GM12865 (cell line): ENCODE data around the gene PHYHIPL.

ENCODE experiments used
- DNase-seq: peaks from one replicate; pipeline ENCODE4 v3.0.0; 2010; ENCODE audit warnings: low read depth
- H3K4me3 ChIP-seq: 2 replicates; pipeline ENCODE4 v1.5.1; 2011; ENCODE audit warnings: mild to moderate bottlenecking, low read depth, low read length, control low read depth
- CTCF ChIP-seq: IDR thresholded peaks from 2 replicates; pipeline ENCODE4 v1.5.1; 2011; ENCODE audit warnings: low read length, control low read depth, low read depth, inconsistent platforms; ENCODE audit not compliant: insufficient read depth; ENCODE audit errors: missing control alignments

The PHYHIPL gene

DNA sequence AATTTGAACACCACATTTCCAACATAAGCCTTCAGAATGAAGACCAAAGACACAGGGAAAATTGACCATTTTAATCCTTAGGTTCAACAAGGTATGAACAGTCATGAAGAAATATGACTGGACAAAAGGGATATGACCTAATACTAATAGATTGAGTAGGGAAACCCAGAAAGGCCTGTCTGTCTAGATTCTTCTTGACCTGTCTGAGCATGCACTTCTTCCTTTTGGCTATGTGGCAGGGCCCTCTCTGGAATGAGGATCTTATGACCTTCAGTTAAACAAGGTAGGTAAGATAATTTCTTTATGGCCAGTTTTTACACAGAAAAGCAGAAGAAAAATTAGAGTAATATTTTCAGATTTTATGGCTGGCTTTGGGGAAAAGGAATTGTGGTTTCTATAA lies 3.0 kb upstream of the PHYHIPL start:
- TF ChIP-seq CTCF: no peak
- H3K4me3 ChIP-seq: no peak overlapping the region
- DNase-seq: no peak

DNA sequence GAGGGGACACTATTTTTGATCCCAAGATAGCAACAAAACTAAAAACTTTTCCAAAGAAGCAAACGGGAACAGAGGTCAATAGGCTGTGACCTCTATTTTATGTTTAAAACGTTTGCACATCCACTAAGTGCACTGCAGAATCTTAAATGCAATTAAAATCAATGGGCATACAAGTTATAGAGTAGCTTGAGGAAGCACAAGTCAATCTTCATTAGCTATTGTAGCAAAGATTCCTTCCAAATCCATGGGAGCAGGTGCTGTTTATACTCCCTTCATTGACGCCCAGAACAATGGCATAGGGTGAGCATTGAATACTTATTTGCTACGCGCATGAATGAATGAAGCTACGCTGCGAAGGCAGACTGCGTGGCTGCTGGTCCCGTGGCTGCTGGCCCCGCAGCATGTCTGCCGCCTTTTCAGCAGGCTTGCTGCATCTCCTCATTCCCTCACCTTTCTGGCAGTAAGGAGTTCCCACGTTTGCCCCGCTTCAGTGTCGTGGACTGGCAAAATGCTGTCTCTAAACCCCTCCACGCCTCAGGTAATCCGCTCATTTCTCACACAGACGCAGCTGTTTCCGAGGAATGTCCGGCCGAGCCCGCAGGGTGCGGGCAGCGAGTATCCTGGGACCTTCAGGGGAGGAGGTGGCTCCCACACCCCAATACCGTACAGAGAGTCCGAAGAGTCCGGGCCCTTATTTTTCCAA lies 754 bp upstream of the PHYHIPL start:
- TF ChIP-seq CTCF: no peak
- peak; percentile 17 for DNase-seq
- peak overlapping the region; percentile 65 for H3K4me3 ChIP-seq

DNA sequence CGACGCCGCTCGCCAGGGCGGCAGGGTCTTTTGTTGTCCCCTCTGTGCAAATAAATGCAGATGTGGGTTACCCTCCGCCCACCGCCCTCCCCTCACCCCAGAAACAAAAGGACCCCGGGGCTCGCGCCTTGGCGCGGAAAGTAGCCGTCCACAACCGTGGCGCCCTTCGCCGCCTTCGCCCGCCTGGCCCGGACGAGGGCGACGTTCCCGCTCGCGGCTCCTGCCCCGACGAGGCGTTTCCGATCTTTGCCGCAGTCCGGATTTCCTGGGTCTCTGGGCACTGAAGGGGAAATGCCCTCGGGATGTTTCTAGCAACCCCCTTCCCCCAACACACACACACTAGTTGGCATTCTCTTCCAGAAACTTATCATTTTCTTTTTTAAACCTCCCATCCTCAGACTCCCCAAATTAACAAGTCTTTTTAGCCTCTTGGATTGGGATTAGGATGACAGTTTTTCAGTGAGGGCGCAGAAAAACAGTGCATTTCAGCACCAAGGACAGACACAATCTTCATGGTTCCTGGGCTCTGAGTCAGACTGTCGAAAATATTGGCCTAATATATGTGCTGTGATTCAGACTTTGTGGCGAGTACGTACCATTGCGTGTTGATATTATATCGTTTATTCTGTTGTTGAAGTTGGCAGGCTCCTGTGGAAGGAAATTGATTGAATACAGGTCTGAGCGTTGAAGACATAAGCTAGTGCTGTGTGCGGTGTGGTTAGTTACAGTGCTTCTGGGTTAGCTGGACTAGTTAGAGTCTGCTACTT lies 771 bp downstream of the PHYHIPL start:
- peak overlapping the region; percentile 61 for H3K4me3 ChIP-seq
- TF ChIP-seq CTCF: no peak
- DNase-seq: peak; percentile 29

DNA sequence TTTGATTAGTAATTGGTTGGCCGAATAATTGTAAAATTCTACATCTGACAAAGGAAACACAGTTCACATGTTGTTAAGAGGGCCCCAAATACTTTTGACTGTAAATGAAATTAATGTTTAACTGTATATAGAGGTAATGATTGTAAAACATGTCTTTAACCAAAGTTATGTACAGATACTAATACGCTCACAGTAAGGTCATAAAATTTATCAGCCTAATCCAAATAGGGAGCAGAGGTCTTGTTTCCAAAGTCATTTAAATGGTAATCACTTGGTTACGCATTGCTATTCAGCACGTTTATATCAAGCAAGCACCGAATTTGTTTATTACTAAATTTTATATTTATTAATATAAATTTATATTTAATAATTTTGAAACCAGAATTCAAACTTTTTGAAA lies 1.4 kb downstream of the PHYHIPL start:
- DNase-seq: no peak
- no peak overlapping the region for H3K4me3 ChIP-seq
- no peak for TF ChIP-seq CTCF

DNA sequence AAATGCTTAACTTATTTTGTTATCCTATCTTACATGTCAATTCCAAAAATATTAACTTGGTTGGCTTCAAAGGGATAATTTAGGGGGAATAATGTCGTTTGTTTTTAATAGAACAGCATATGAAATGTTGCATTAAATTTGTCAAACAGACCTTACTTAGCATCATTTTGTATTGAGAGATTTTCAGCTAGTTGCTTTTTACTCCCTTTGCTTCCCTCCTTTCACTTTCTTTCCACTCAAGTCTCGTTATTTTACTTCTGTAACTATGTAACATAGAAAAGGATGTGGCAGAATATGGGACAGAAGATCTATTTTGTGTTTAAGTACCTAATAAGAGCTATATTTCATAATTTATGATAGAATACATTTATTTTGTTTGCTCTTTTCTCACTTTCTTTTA lies 2.6 kb downstream of the PHYHIPL start:
- no peak overlapping the region for H3K4me3 ChIP-seq
- no peak for TF ChIP-seq CTCF
- DNase-seq: no peak

- TF ChIP-seq CTCF: no peak
- H3K4me3 ChIP-seq: no peak overlapping the region
- no peak for DNase-seq
Measured at GRCh38 chr10:59180689-59181270, 4.3 kb downstream of the PHYHIPL start.
